Lung (tissue), 12 donors: ENCODE results near the gene POLR1H. TPM values are rescaled to one million over a fixed set of nuclear protein-coding genes. Genes with fewer than 3 reads are reported as not detected.

Source experiments
- ATAC-seq: fragments of 200-7000 bp; cut with Tn5 transposase; one replicate; pipeline ENCODE4 v1.9.1; 2020; ENCODE audit warnings: moderate number of reproducible peaks; ENCODE audit not compliant: insufficient read depth, low FRiP score
- DNase-seq, 3 donors: peaks; one replicate each; pipeline ENCODE4 v3.0.0-alpha.2; 2013 to 2017
- H3K27ac ChIP-seq, 2 donors: one replicate each; pipeline ENCODE4 v1.5.1; 2013; ENCODE audit warnings: mild to moderate bottlenecking in 2 of 2, moderate library complexity in 2 of 2, control low read depth in 1 of 2, inconsistent platforms in 1 of 2, low read depth in 1 of 2, low read length in 1 of 2
- H3K27me3 ChIP-seq, 3 donors: one replicate each; pipeline ENCODE4 v1.5.1; 2013; ENCODE audit warnings: low read length in 2 of 3; ENCODE audit not compliant: control insufficient read depth in 3 of 3, insufficient read depth in 3 of 3
- H3K36me3 ChIP-seq, 4 donors: one replicate each; pipeline ENCODE4 v1.5.1; 2013; ENCODE audit warnings: low read length in 4 of 4, mild to moderate bottlenecking in 1 of 4, moderate library complexity in 1 of 4; ENCODE audit not compliant: control insufficient read depth in 4 of 4, insufficient read depth in 4 of 4
- H3K4me1 ChIP-seq, 5 donors: one replicate each; pipeline ENCODE4 v1.5.1; 2013; ENCODE audit warnings: low read length in 5 of 5, mild to moderate bottlenecking in 2 of 5, moderate library complexity in 1 of 5; ENCODE audit not compliant: control insufficient read depth in 5 of 5, insufficient read depth in 5 of 5
- H3K4me3 ChIP-seq: one replicate; pipeline ENCODE4 v1.5.1; 2013; ENCODE audit warnings: mild to moderate bottlenecking, control low read depth, moderate library complexity
- H3K9ac ChIP-seq, 2 donors: one replicate each; pipeline ENCODE4 v1.5.1; 2013; ENCODE audit warnings: low read length in 2 of 2, control low read depth in 1 of 2; ENCODE audit not compliant: insufficient read depth in 1 of 2
- H3K9me3 ChIP-seq, 4 donors: one replicate each; pipeline ENCODE4 v1.5.1; 2013; ENCODE audit warnings: low read length in 3 of 4, mild to moderate bottlenecking in 1 of 4, moderate library complexity in 1 of 4; ENCODE audit not compliant: control insufficient read depth in 4 of 4, insufficient read depth in 3 of 4
- WGBS, 2 donors: extraction: QIAGEN DNeasy Blood & Tissue Kit; methylation state at CpG; one replicate each; pipeline ENCODE4 v1.1.7; 2013; 5-methylcytosine and 5-hydroxymethylcytosine counted together
- polyA plus RNA-seq, 2 donors: library from polyadenylated mRNA; stranded (reverse); fragments of 200-250 nt; gene quantifications; one replicate each; pipeline ENCODE4 v1.2.1, GENCODE V29; 2013
- total RNA-seq, 2 donors: library from RNA; depleted of rRNA in 1 of 2; stranded (reverse); fragments of >200 nt in 1 of 2; gene quantifications; one replicate each; pipeline ENCODE4 v1.2.1, GENCODE V29; 2014 to 2021
- TF ChIP-seq, protein P1 (sequence below): IDR thresholded peaks from 2 replicates; pipeline ENCODE4 v1.5.1; 2012; ENCODE audit warnings: mild to moderate bottlenecking; ENCODE audit errors: control extremely low read depth, extremely low read depth
- donor health status: control.
- donor health status: control.
- donor health status: Bipolar disorder and iron deficiency.
- donor health status: healthy.
- donor health status: DM: yes; HTN: yes; CAD: no.

The POLR1H gene
- total and polyA plus RNA-seq, 4 donors, result 18.2 to 55.5 (median 38.6) TPM

DNA sequence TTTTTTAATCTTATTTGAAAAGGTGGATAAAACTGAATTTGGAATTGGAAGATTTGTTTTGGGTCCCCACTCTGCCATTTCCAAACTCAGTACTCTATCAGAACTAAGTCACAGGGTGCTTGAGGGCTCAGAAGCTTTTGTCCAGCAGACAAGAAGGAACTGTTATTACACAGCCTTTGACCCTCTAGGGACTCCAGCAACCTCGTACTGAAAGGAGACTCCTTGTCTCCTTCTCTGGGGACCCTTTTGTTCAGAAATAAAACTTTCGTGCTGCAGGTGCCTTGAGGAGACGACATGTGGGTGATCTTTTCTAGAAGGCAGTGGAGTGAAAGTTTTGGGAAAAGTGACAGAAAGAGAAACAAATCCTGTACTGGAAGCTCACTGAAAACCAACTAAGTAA, 7.4 kb upstream of the POLR1H start:
- peaks cover 0 to 7% (median 3%) of the 10 kb centered on the region in 4 donors for H3K36me3 ChIP-seq
- DNase-seq (no peak), ATAC-seq (no peak)
- no peak overlapping the region for H3K4me3 ChIP-seq
- TF ChIP-seq, protein P1, sequence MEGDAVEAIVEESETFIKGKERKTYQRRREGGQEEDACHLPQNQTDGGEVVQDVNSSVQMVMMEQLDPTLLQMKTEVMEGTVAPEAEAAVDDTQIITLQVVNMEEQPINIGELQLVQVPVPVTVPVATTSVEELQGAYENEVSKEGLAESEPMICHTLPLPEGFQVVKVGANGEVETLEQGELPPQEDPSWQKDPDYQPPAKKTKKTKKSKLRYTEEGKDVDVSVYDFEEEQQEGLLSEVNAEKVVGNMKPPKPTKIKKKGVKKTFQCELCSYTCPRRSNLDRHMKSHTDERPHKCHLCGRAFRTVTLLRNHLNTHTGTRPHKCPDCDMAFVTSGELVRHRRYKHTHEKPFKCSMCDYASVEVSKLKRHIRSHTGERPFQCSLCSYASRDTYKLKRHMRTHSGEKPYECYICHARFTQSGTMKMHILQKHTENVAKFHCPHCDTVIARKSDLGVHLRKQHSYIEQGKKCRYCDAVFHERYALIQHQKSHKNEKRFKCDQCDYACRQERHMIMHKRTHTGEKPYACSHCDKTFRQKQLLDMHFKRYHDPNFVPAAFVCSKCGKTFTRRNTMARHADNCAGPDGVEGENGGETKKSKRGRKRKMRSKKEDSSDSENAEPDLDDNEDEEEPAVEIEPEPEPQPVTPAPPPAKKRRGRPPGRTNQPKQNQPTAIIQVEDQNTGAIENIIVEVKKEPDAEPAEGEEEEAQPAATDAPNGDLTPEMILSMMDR, result no peak
- no peaks in the 10 kb centered on the region for H3K27me3 ChIP-seq
- no peaks in the 10 kb centered on the region for H3K4me1 ChIP-seq
- WGBS, 2 donors, result 92 to 93% methylated on average over 3 of the region's 3 CpGs
- H3K9me3 ChIP-seq, result no peaks in the 10 kb centered on the region
- no peak overlapping the region for H3K9ac ChIP-seq
- no peak overlapping the region for H3K27ac ChIP-seq

DNA sequence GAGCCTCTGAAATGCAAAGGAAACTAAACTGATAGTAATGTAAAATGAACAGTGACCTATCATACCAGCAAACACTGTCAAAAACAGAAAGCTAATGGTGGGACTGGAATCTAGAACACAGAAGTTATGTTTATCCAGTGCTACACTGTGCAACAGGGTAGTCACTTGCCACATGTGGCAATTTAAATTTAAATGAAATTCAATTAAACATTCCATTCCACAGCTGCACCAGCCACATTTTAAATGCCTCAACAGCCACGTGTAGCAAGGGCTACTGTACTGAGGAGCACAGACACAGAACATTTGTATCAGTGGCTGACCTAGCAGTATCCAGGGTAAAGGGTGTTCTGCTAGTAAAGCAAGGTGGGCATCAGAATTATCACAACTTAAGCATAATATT, 5.6 kb upstream of the POLR1H start:
- TF ChIP-seq, protein P1, result no peak
- Histone ChIP-seq H3K36me3 (peaks cover 0 to 7% (median 3%) of the 10 kb centered on the region in 4 donors), H3K27ac (no peak overlapping the region), H3K9ac (no peak overlapping the region), H3K27me3 (no peaks in the 10 kb centered on the region), H3K4me1 (peaks cover 0 to 10% (median 6%) of the 10 kb centered on the region in 5 donors), H3K9me3 (no peaks in the 10 kb centered on the region), H3K4me3 (no peak overlapping the region)
- DNase-seq (no peak), ATAC-seq (no peak)
- WGBS, 2 donors, result 66 to 83% methylated on average over 1 of the region's 1 CpG

DNA sequence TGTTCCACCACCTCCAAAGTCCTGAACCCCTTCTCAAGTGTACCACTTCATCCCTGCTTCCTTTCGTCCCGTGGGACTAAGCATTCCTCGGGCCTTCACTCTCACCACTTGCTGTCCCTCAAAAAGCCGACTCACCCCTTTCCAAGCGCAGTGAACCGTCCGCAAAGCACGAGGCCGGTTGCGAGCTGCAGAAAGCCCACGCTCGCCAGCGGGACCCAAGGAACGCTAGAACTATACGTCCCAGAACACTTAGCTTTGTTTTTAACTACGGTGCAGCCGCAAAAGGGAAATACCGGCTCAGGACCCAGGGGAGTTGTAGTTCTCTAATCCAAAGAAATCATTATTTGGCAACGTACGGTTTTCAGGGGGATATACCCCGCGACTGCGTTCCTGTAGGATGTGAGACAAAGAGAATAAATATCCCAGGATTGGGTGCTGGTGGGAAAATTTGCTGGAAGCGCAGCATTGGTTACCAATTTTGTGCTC, 416 bp upstream of the POLR1H start:
- peak overlapping the region; percentile 75 for H3K4me3 ChIP-seq
- 0% methylated on average over 24 of the region's 24 CpGs for WGBS, 2 donors
- peaks cover 0 to 11% (median 5%) of the 10 kb centered on the region in 4 donors for H3K36me3 ChIP-seq
- peaks cover under 1 to 21% (median 10%) of the 10 kb centered on the region in 5 donors for H3K4me1 ChIP-seq
- peak overlapping the region; percentile 94 to 95 for H3K27ac ChIP-seq
- H3K27me3 ChIP-seq, result no peaks in the 10 kb centered on the region
- H3K9ac ChIP-seq, result peak overlapping the region; percentile 72 to 99
- TF ChIP-seq, protein P1, result no peak
- peak; percentile 7 for ATAC-seq
- peak in 2 of 3 donors; percentile 41 to 50 for DNase-seq
- H3K9me3 ChIP-seq, result no peaks in the 10 kb centered on the region
